Thyroid gland (tissue), 4 donors: Measurements from ENCODE around the gene MRGPRX3. TPM values are rescaled to one million over a fixed set of nuclear protein-coding genes. Genes with fewer than 3 reads are reported as not detected.

Experiments used
- DNase-seq, 2 donors: peaks; one replicate each; pipeline ENCODE4 v3.0.0-alpha.2; 2019
- H3K27ac ChIP-seq, 3 donors: fragments of 200-600 bp; sonication (generic); 1 replicate in 2 of 3; 2 replicates in 1 of 3; pipeline ENCODE4 v1.5.1; 2016 to 2019; ENCODE audit warnings: mild to moderate bottlenecking in 1 of 3, moderate library complexity in 1 of 3
- H3K27me3 ChIP-seq: fragments of 200-600 bp; sonication (generic); one replicate; pipeline ENCODE4 v1.5.1; 2019
- H3K36me3 ChIP-seq, 2 donors: fragments of 200-600 bp; sonication (generic); one replicate each; pipeline ENCODE4 v1.5.1; 2016 to 2019
- H3K4me1 ChIP-seq, 2 donors: fragments of 200-600 bp; sonication (generic); one replicate each; pipeline ENCODE4 v1.5.1; 2017 to 2019
- H3K4me3 ChIP-seq, 3 donors: fragments of 200-600 bp; sonication (generic); replicated peaks in 1 of 3; 1 replicate in 2 of 3; 2 replicates in 1 of 3; pipeline ENCODE4 v1.5.1; 2016; ENCODE audit warnings: mild to moderate bottlenecking in 1 of 3
- H3K9me3 ChIP-seq: fragments of 200-600 bp; sonication (generic); one replicate; pipeline ENCODE4 v1.5.1; 2017
- POLR2A ChIP-seq, 2 donors: fragments of 450-650 bp; IDR thresholded peaks; one replicate each; pipeline ENCODE4 v1.6.1; 2017; ENCODE audit warnings: antibody characterized with exemption in 2 of 2, mild to moderate bottlenecking in 2 of 2, moderate library complexity in 1 of 2
- WGBS, 2 donors: methylation state at CpG; one replicate each; pipeline ENCODE4 v1.1.5; 2017; 5-methylcytosine and 5-hydroxymethylcytosine counted together
- intact Hi-C: fragments of 100-400 bp; cut with DNase I; formaldehyde crosslinking; loops from one replicate; pipeline ENCODE4 v1.15.1; 2023
- total RNA-seq, 4 donors: library from RNA; depleted of rRNA; stranded (reverse); fragments of >200 nt; gene quantifications; one replicate each; pipeline ENCODE4 v1.2.3, GENCODE V29; 2016
- TF ChIP-seq, protein P1 (sequence below), 6 experiments: fragments of 200-600 bp in 3 of 6; fragments of 450-650 bp in 3 of 6; sonication (generic) in 3 of 6; IDR thresholded peaks; one replicate each; pipeline ENCODE4 v1.5.1; 2016 to 2019; ENCODE audit warnings: antibody characterized with exemption in 6 of 6, mild to moderate bottlenecking in 2 of 6, inconsistent platforms in 1 of 6, moderate library complexity in 1 of 6

Gene MRGPRX3
- total RNA-seq, 4 donors from 2014 or later, result not detected

DNA sequence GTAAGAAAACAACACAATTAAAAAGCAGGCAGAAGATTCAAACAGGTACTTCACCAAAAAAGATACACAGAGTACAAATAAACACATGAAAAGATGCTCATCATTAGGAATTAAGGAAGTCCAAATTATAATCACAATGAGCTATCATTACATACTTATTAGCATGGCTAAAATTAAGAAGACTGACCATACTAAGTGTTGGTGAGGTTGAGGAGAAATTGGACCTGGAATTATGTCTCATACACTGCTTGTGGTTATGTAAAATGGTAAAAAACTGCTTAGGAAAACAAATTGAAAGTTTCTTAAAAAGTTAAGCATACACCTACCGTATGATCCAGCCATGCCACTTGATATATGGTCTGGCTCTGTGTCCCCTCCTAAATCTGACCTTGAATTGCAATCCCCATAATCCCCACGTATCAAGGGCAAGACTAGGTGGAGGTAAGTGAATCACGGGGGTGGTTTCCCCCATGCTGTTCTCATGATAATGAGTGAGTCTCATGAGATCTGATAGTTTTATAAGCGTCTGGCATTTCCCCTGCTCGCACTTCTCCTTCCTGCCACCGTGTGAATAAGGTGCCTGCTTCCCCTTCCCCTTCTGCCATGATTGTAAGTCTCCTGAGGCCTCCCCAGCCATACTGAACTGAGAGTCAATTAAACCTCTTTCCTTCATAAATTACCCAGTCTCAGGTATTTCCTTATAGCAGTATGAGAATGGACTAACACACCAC, 31.3 kb upstream of the MRGPRX3 start:
- WGBS, 2 donors, result 81 to 90% methylated on average over 6 of the region's 6 CpGs
- peaks cover 0 to 10% of the 10 kb centered on the region in 2 donors for H3K4me1 ChIP-seq
- DNase-seq, result no peak
- no peaks in the 10 kb centered on the region for H3K9me3 ChIP-seq
- H3K36me3 ChIP-seq, result peaks cover 11 to 12% of the 10 kb centered on the region in 2 donors
- no peak for TF ChIP-seq POLR2A (IDR thresholded peaks at IDR 0.05)
- TF ChIP-seq, protein P1, sequence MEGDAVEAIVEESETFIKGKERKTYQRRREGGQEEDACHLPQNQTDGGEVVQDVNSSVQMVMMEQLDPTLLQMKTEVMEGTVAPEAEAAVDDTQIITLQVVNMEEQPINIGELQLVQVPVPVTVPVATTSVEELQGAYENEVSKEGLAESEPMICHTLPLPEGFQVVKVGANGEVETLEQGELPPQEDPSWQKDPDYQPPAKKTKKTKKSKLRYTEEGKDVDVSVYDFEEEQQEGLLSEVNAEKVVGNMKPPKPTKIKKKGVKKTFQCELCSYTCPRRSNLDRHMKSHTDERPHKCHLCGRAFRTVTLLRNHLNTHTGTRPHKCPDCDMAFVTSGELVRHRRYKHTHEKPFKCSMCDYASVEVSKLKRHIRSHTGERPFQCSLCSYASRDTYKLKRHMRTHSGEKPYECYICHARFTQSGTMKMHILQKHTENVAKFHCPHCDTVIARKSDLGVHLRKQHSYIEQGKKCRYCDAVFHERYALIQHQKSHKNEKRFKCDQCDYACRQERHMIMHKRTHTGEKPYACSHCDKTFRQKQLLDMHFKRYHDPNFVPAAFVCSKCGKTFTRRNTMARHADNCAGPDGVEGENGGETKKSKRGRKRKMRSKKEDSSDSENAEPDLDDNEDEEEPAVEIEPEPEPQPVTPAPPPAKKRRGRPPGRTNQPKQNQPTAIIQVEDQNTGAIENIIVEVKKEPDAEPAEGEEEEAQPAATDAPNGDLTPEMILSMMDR (IDR thresholded peaks at IDR 0.05), result no peak
- H3K27me3 ChIP-seq, result no peaks in the 10 kb centered on the region
- intact Hi-C loops, result loop anchor here (10.0 kb wide), 1 partner anchor 86 kb away; the partner anchor contains the start of gene SERGEF
- no peak overlapping the region for H3K27ac ChIP-seq
- H3K4me3 ChIP-seq, result no peak overlapping the region

DNA sequence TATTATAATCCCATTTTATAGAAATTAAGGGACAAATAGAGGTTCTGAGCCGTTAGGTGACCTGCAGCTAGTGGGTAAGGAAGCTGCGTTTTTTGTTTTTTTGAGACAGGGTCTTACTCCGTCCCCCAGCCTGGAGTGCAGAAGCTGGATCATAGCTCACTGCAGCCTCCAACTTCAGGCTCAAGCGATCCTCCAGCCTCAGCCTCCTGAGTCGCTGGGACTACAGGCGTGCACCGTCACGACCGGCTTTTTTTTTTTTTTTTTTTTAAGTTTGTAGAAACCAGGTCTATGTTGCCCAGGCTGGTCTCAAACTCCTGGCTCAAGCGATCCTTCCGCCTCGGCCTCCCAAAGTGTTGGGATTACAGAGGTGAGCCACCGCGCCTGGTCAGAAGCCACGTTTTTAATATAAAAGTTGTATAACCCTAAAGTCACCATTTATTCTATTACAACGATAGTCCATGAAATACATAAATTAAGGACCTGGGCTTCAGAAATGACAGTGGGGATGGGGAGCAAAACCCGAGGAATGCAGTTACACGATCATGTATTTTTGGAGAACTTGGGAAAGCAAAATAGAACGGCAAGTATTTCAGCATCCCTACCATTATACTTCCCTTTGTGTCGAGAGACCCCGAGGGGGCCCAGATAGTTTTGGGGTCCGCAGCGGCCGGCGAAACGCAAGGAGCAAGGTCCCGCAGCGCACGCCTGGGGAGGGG, 27.1 kb upstream of the MRGPRX3 start:
- DNase-seq, result no peak
- Histone ChIP-seq H3K4me3 (peak overlapping the region; percentile 64 to 98 (median 73)), H3K27me3 (no peaks in the 10 kb centered on the region), H3K9me3 (no peaks in the 10 kb centered on the region), H3K27ac (peak overlapping the region in 1 of 3 donors; percentile 60), H3K4me1 (peaks cover 0 to 10% of the 10 kb centered on the region in 2 donors), H3K36me3 (peaks cover 9 to 12% of the 10 kb centered on the region in 2 donors)
- intact Hi-C loops, result loop anchor here (10.0 kb wide), 1 partner anchor 90 kb away; the partner anchor contains the start of gene SERGEF
- no peak for TF ChIP-seq POLR2A (IDR thresholded peaks at IDR 0.05)
- TF ChIP-seq, protein P1 (IDR thresholded peaks at IDR 0.05), result no peak
- 22 to 27% methylated on average over 29 of the region's 29 CpGs for WGBS, 2 donors

DNA sequence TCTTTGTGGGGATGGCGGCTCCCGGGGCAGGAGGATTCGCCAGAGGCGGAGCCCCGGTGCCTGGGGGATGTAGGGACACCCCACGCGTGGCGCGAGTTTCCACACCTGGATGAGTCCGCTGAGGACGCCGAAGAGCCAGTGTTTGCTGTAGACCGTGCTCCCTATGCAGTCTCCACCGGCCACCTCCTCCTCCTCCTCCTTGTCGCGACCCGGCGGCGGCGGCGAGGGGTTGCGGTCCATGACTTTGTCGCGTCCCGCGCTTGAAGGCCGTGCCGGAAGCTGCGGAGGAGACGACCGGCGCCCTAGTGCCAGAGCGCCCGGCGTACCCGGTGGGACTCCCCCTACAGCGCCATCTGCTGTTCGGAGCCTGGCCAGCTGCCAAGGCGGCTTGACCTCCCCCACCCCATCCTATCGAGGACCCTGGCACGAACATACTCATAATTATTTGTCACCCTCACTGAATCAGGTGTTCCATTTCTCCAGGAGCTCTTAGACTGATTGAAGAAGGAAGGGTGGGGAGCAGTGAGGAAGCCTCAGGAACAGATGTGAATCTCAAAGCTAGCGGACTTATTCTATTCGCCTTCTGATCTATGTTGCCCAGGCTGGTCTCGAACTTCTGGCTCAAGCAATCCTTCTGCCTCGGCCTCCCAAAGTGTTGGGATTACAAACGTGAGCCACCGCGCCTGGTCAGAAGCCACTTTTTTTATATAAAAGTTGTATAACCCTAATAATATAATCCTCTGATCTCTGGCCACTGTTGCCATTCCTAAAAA, 26.4 kb upstream of the MRGPRX3 start, which contains the start of gene SAAL1:
SAAL1 (minus strand) TSS at position 281 of the 773 bp plus-strand sequence; CDS start at position 240, 41 bp downstream.
- peak in 1 of 2 donors; percentile 52 for TF ChIP-seq POLR2A (IDR thresholded peaks at IDR 0.05)
- TF ChIP-seq, protein P1 (IDR thresholded peaks at IDR 0.05), result peak in 5 of 6 experiments; percentile 39 to 74 (median 48)
- WGBS, 2 donors, result 18 to 20% methylated on average over 15 of the region's 48 CpGs
- intact Hi-C loops, result loop anchor here (10.0 kb wide), 1 partner anchor 91 kb away; the partner anchor contains the start of gene SERGEF
- Histone ChIP-seq H3K27ac (peak within 1 kb of the TSS in 1 of 3 donors; percentile 60), H3K9me3 (no peaks in the 10 kb centered on the region), H3K4me1 (peaks cover 0 to 10% of the 10 kb centered on the region in 2 donors), H3K36me3 (peaks cover 9 to 12% of the 10 kb centered on the region in 2 donors), H3K4me3 (peak within 1 kb of the TSS; percentile 64 to 98 (median 73)), H3K27me3 (no peaks in the 10 kb centered on the region)
- DNase-seq, result peak; percentile 84 to 87

DNA sequence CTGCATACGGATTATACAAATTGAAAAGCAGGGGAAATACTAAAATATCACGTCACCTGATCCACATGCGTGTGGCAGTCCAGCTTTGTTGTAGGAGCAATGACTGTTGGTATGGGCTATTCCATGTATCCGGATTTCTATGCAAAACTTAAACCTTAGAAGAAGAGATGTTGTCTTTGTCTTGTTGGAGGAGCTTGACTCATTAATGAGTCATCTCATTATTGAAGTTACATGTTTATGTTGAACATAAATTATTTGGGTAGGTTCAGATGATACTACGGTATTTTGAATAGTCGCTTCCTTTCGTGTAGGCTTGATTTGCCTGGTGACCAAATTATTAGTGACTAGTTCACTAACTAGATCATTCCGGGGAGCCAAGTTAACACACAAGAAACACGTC, 25.7 kb upstream of the MRGPRX3 start:
- H3K27ac ChIP-seq, result no peak overlapping the region
- H3K9me3 ChIP-seq, result no peaks in the 10 kb centered on the region
- WGBS, 2 donors, result 93 to 94% methylated on average over 9 of the region's 9 CpGs
- no peak for DNase-seq
- H3K36me3 ChIP-seq, result peaks cover 9 to 12% of the 10 kb centered on the region in 2 donors
- H3K4me1 ChIP-seq, result peaks cover 0 to 10% of the 10 kb centered on the region in 2 donors
- no peaks in the 10 kb centered on the region for H3K27me3 ChIP-seq
- no peak for TF ChIP-seq POLR2A (IDR thresholded peaks at IDR 0.05)
- TF ChIP-seq, protein P1 (IDR thresholded peaks at IDR 0.05), result no peak
- no peak overlapping the region for H3K4me3 ChIP-seq
- intact Hi-C loops, result loop anchor here (10.0 kb wide), 1 partner anchor 92 kb away; the partner anchor contains the start of gene SERGEF
